SU-DHL-6 (cell line): Measurements from ENCODE around the gene SF3A1.
A peak's percentile ranks its signal among the peaks of the same experiment; 100 is the strongest.

Experiments used
- H2AFZ ChIP-seq: fragments of 200-600 bp; sonication (generic); 2 replicates; pipeline ENCODE4 v1.6.1; 2014; ENCODE audit warnings: low read depth, mild to moderate bottlenecking, moderate library complexity, mixed read lengths, antibody characterized with exemption, low read length; ENCODE audit not compliant: severe bottlenecking
- H3F3A ChIP-seq: fragments of 200-600 bp; shearing (Covaris generic); 2 replicates; pipeline ENCODE4 v1.6.0; 2016; ENCODE audit warnings: antibody characterized with exemption, mild to moderate bottlenecking; ENCODE audit not compliant: insufficient read depth
- H3K27ac ChIP-seq: fragments of 200-600 bp; sonication (generic); 2 replicates; pipeline ENCODE4 v1.5.1; 2016; ENCODE audit warnings: low read depth, mild to moderate bottlenecking, low read length, moderate library complexity, mixed read lengths
- H3K27me3 ChIP-seq: fragments of 200-600 bp; sonication (generic), shearing (Covaris generic); 2 replicates; pipeline ENCODE4 v1.6.0; 2014; ENCODE audit warnings: mild to moderate bottlenecking, low read length
- H3K36me3 ChIP-seq: fragments of 200-600 bp; sonication (generic); 2 replicates; pipeline ENCODE4 v1.6.1; 2014; ENCODE audit warnings: mild to moderate bottlenecking, low read length, mixed read lengths
- H3K4me2 ChIP-seq: fragments of 300-600, 200-600 bp; shearing (Covaris generic), sonication (generic); 2 replicates; pipeline ENCODE4 v1.6.0; 2014; ENCODE audit warnings: low read length, low read depth, mild to moderate bottlenecking; ENCODE audit not compliant: poor library complexity, severe bottlenecking
- H3K4me3 ChIP-seq: fragments of 200-600 bp; sonication (generic); 2 replicates; pipeline ENCODE4 v1.5.1; 2014; ENCODE audit warnings: antibody characterized with exemption, low read length, mild to moderate bottlenecking, mixed read lengths; ENCODE audit not compliant: insufficient read depth, poor library complexity, severe bottlenecking
- H3K79me2 ChIP-seq: fragments of 200-600 bp; sonication (generic); 2 replicates; pipeline ENCODE4 v1.6.1; 2014; ENCODE audit warnings: mild to moderate bottlenecking, low read length, moderate library complexity; ENCODE audit not compliant: insufficient read depth
- H3K9ac ChIP-seq: fragments of 200-600 bp; sonication (generic); 2 replicates; pipeline ENCODE4 v1.7.0; 2014; ENCODE audit warnings: mild to moderate bottlenecking, low read length
- H3K9me2 ChIP-seq: fragments of 200-600 bp; sonication (generic); replicated peaks from 2 replicates; pipeline ENCODE4 v1.6.1; 2014; ENCODE audit warnings: low read length; ENCODE audit not compliant: insufficient read depth
- H3K9me3 ChIP-seq: fragments of 200-600 bp; sonication (generic); 2 replicates; pipeline ENCODE4 v1.6.1; 2014; ENCODE audit warnings: low read length, mixed read lengths; ENCODE audit not compliant: insufficient read depth
- H4K20me1 ChIP-seq: fragments of 200-600 bp; sonication (generic); 2 replicates; pipeline ENCODE4 v1.6.1; 2014; ENCODE audit warnings: low read depth, mild to moderate bottlenecking, antibody characterized with exemption, low read length, moderate library complexity, mixed read lengths
- CTCF ChIP-seq: fragments of 200-600 bp; sonication (generic); IDR thresholded peaks from one replicate; pipeline ENCODE4 v1.5.1; 2017; ENCODE audit warnings: antibody characterized with exemption, mild to moderate bottlenecking, low read length, moderate library complexity; ENCODE audit not compliant: insufficient read depth, poor library complexity, severe bottlenecking
- EZH2phosphoT487 ChIP-seq: fragments of 200-600 bp; sonication (generic), shearing (Covaris generic); conservative IDR thresholded peaks from 2 replicates; pipeline ENCODE4 v1.6.1; 2018; ENCODE audit warnings: mild to moderate bottlenecking, antibody characterized with exemption, low read length, moderate library complexity, mixed read lengths

Gene SF3A1

DNA sequence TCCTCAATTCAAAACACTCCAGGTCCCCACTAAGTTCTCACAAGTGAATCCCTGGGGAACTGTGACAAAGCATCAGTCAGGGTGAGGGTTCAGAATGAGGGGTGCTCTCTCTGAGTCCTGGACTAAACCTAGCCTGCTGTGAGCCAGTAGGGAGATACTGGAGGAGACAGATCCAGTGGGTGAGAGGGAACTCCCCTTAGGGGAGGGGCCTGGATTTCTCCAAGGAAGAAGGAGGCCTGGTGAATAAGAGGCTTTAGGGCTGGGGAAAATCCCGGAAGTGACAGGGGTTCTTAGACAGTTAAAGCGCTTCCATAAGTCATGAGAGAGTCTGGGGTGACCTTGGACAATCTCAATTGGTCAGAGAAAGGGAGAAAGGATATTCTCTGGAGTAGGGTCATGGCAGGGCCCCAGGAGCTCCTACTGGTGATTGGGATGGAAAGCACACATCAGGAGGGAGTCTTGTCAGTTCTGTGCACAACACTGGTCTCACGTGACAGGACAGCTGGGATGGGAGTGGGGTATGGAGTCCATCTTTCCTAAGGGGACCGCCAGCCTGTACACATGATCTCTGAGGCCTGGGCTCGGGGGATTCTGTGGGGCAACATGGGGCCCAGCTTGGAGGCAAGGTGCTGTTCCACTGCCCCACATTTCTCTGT is 31.5 kb downstream of the SF3A1 start:
- H3K36me3 ChIP-seq: no peaks in the 10 kb centered on the region
- H3K9me2 ChIP-seq: no peaks in the 10 kb centered on the region
- H3K4me3 ChIP-seq: no peak overlapping the region
- no peaks in the 10 kb centered on the region for H4K20me1 ChIP-seq
- H3K79me2 ChIP-seq: no peaks in the 10 kb centered on the region
- H2AFZ ChIP-seq: no peak overlapping the region
- H3K9me3 ChIP-seq: no peaks in the 10 kb centered on the region
- no peak for TF ChIP-seq CTCF
- TF ChIP-seq EZH2phosphoT487: no peak
- H3K27me3 ChIP-seq: no peaks in the 10 kb centered on the region
- no peak overlapping the region for H3K9ac ChIP-seq
- no peak overlapping the region for H3K27ac ChIP-seq
- H3F3A ChIP-seq: 0 out of 2 replicates have a peak, but pooled peaks cover 5% of the 10 kb centered on the region
- peak overlapping the region; percentile 94 for H3K4me2 ChIP-seq

DNA sequence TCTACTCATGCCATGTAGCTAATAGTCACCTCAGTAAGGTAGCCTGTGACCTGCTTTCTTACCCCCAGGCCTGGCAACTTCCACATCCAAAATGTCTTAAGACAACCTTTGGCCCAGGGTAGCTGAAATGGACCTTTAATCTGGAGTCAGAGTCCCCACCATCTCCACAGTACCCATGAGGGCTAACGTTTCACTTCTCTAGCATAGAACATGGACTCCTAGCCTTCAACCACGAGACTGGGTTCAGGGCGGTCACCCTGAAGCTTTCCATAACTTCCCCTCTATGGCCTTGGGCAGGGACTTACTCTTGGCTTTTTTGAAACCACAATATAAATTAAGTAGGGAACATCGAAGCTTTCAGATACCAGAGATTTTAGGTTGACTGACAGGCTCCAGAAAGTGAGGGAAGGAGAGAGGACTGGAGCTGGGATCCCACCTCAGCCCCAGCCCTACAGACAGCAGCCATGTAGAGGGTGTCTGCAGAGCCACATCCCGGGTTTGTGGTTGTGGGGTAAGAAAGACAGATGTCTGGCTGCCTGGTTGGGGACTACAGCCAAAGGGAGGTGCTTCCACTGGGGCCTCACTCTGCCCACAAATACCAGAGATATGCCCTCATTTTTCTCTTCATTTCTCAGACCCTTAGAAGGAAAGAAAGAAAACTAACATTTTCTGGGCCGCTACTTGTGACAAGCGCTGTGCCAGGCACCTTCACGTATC is 32.5 kb downstream of the SF3A1 start:
- H3K4me2 ChIP-seq: no peak overlapping the region
- no peaks in the 10 kb centered on the region for H3K79me2 ChIP-seq
- H3K27me3 ChIP-seq: no peaks in the 10 kb centered on the region
- no peak overlapping the region for H3K9ac ChIP-seq
- H3K36me3 ChIP-seq: no peaks in the 10 kb centered on the region
- H3K27ac ChIP-seq: no peak overlapping the region
- 0 out of 2 replicates have a peak, but pooled peaks cover 5% of the 10 kb centered on the region for H3F3A ChIP-seq
- H3K4me3 ChIP-seq: no peak overlapping the region
- H2AFZ ChIP-seq: no peak overlapping the region
- no peaks in the 10 kb centered on the region for H3K9me3 ChIP-seq
- no peaks in the 10 kb centered on the region for H4K20me1 ChIP-seq
- H3K9me2 ChIP-seq: no peaks in the 10 kb centered on the region
- TF ChIP-seq EZH2phosphoT487 (no peak), CTCF (no peak)

DNA sequence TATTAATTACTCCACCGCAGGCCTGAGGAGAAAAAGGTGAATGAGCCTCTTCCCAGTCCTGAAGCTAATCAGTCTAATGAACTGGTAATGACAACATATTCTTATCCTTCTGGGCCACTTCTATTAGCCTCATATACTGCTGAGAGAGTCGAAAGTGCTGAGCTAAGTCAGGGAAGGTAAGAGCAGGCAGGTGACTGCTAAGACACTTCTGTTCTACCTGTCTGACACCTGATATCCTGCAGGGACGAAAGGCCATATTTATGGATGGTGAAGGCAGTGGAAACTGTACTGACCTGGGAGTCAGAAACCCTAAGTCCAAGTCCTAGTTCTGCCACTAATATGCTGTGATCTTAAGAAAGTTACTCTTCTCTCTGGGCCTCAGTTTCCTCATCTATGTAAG is 33.4 kb downstream of the SF3A1 start:
- no peaks in the 10 kb centered on the region for H3K36me3 ChIP-seq
- H3K4me2 ChIP-seq: no peak overlapping the region
- no peaks in the 10 kb centered on the region for H3K79me2 ChIP-seq
- no peak overlapping the region for H3K9ac ChIP-seq
- 0 out of 2 replicates have a peak, but pooled peaks cover 5% of the 10 kb centered on the region for H3F3A ChIP-seq
- no peaks in the 10 kb centered on the region for H3K27me3 ChIP-seq
- H3K4me3 ChIP-seq: no peak overlapping the region
- no peaks in the 10 kb centered on the region for H3K9me3 ChIP-seq
- H2AFZ ChIP-seq: no peak overlapping the region
- no peaks in the 10 kb centered on the region for H4K20me1 ChIP-seq
- H3K9me2 ChIP-seq: no peaks in the 10 kb centered on the region
- no peak for TF ChIP-seq EZH2phosphoT487
- no peak for TF ChIP-seq CTCF
- H3K27ac ChIP-seq: no peak overlapping the region
